Psoas muscle (tissue), 8 donors: ENCODE data around the gene ELOVL1. TPM values are rescaled to one million over a fixed set of nuclear protein-coding genes. Genes with fewer than 3 reads are reported as not detected.
"Not testable (repeated sequence)": the region's sequence is repeated elsewhere in the genome, so short reads cannot be mapped to it uniquely, and the experiment has no call there.

Source experiments
- ATAC-seq, 4 donors: fragments of 200-7000 bp; cut with Tn5 transposase; one replicate each; pipeline ENCODE4 v1.9.1; 2020; ENCODE audit warnings: moderate library complexity in 3 of 4, mild to moderate bottlenecking in 2 of 4
- DNase-seq, 2 donors: peaks; one replicate each; pipeline ENCODE4 v3.0.0-alpha.2; 2020
- H3K27ac ChIP-seq: fragments of 200-600 bp; one replicate; pipeline ENCODE4 v1.8.0; 2022
- H3K27me3 ChIP-seq, 3 donors: fragments of 200-600 bp in 1 of 3; one replicate each; pipeline versions ENCODE4 v1.6.1 to v1.8.0; 2013 to 2022; ENCODE audit warnings: low read length in 2 of 3, mild to moderate bottlenecking in 2 of 3, moderate library complexity in 1 of 3; ENCODE audit not compliant: insufficient read depth in 3 of 3
- H3K36me3 ChIP-seq, 2 donors: fragments of 200-600 bp in 1 of 2; one replicate each; pipeline versions ENCODE4 v1.6.1 to v1.8.0; 2013 to 2022; ENCODE audit warnings: low read depth in 1 of 2, mild to moderate bottlenecking in 1 of 2, moderate library complexity in 1 of 2; ENCODE audit not compliant: insufficient read depth in 1 of 2
- H3K4me1 ChIP-seq: fragments of 200-600 bp; one replicate; pipeline ENCODE4 v1.8.0; 2022
- H3K4me3 ChIP-seq: fragments of 200-600 bp; one replicate; pipeline ENCODE4 v1.8.0; 2022; ENCODE audit warnings: mild to moderate bottlenecking
- H3K9me3 ChIP-seq: fragments of 200-600 bp; one replicate; pipeline ENCODE4 v1.8.0; 2022
- WGBS, 3 donors: extraction: QIAGEN DNeasy Blood & Tissue Kit; methylation state at CpG; one replicate each; pipeline versions ENCODE4 v1.1.6 to v1.1.7; 2013; 5-methylcytosine and 5-hydroxymethylcytosine counted together
- intact Hi-C, 2 donors: fragments of 100-400 bp; cut with DNase I; formaldehyde crosslinking; loops; one replicate each; pipeline versions ENCODE4 v1.11.0 to v1.14.2; 2022
- long read RNA-seq, 2 donors: library from polyadenylated mRNA; unstranded; transcript quantifications; one replicate each; pipeline ENCODE4 v2.0.0, GENCODE V29; 2021
- polyA plus RNA-seq, 3 donors: library from polyadenylated mRNA; stranded (reverse); fragments of 200-250 nt; gene quantifications; one replicate each; pipeline ENCODE4 v1.2.3, GENCODE V29; 2013
- total RNA-seq, 4 donors: library from RNA; stranded (reverse); fragmentation: NEBNext Ultra II Directional in 2 of 4; extraction: Animal tissue kit (Norgen Biotek cat#: 25700) in 2 of 4; gene quantifications; one replicate each; pipeline versions ENCODE4 v1.2.1 to v1.2.4, GENCODE V29; 2021 to 2023
- TF ChIP-seq, protein P1 (sequence below): fragments of 200-600 bp; IDR thresholded peaks from one replicate; pipeline ENCODE4 v1.8.0; 2022; ENCODE audit warnings: antibody characterized with exemption
- donor health status: healthy with polysubstance abuse.
- donor health status: DM: no; HTN: no; CAD: no; lungs with moderate emphysema.
- donor health status: Bipolar disorder and iron deficiency.
- donor health status: healthy.
- donor health status: DM: yes; HTN: yes; CAD: no.
- donor health status: DM: no; HTN: no; CAD: no.
- donor health status: DM: no; HTN: no; CAD: no.
- donor health status: DM: yes; HTN: yes; CAD: no.

The ELOVL1 gene
- total RNA-seq (10 to 100 TPM; 15.9 to 19.2 (median 17.6) TPM), polyA plus RNA-seq (10 to 100 TPM; 28.1 to 68.1 (median 39.2) TPM)
- long read RNA-seq, donor 1, transcript ELOVL1-201 (8 exons, 1,477 nt): major isoform, 9 of 11 reads
- long read RNA-seq, donor 1, partial matches to known transcripts: 0 of 11 reads
- long read RNA-seq, donor 1, other reads (novel, unspliced or antisense): 2 of 11 reads
- long read RNA-seq, donor 2, transcript ELOVL1-201 (8 exons, 1,477 nt): major isoform, 16 of 17 reads
- long read RNA-seq, donor 2, partial matches to known transcripts: 0 of 17 reads
- long read RNA-seq, donor 2, other reads (novel, unspliced or antisense): 1 of 17 reads

DNA sequence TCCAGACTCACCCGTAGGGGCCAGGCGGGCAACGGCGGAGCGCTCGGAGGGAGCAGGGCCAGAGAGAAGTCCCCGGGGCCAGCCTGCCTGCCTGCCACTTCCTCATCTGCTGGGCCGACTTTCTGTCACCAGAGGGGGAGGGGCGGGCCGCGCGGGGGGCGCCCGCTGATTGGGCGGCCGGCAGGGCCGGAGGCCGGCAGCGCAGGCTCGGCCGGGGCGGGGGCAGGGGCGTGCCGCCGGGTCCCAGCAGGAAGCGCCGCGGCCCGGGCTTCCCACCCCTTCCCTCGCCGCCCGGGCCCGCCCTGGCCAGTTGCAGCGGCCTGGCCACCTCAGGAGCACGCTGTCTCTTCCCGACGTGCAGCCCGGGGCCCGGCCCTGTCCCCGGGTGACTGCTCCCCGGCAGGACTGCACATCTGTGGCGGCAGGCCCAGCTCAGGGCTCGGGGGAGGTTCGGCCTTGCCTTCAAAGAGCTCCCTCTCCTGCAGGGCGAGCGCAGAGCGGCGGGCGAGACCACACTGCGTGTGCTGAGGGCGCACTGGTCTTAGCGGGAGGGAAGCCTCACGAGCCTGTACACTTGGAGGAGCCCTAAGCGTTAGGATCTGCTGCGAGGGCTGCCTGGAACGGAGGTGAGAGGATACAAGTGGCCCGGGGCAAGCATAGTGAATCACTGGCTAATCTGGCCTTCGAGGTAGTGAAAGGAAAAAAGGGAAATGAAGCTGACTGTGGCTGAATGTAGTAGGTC is at the start of gene ELOVL1:
Gene ELOVL1, minus strand, starts transcription at position 108 of the 742 bp plus-strand sequence. CDS start 2,402 bp downstream, outside the sequence.
- H3K9me3 ChIP-seq: no peaks in the 10 kb centered on the region
- TF ChIP-seq, protein P1, sequence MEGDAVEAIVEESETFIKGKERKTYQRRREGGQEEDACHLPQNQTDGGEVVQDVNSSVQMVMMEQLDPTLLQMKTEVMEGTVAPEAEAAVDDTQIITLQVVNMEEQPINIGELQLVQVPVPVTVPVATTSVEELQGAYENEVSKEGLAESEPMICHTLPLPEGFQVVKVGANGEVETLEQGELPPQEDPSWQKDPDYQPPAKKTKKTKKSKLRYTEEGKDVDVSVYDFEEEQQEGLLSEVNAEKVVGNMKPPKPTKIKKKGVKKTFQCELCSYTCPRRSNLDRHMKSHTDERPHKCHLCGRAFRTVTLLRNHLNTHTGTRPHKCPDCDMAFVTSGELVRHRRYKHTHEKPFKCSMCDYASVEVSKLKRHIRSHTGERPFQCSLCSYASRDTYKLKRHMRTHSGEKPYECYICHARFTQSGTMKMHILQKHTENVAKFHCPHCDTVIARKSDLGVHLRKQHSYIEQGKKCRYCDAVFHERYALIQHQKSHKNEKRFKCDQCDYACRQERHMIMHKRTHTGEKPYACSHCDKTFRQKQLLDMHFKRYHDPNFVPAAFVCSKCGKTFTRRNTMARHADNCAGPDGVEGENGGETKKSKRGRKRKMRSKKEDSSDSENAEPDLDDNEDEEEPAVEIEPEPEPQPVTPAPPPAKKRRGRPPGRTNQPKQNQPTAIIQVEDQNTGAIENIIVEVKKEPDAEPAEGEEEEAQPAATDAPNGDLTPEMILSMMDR: peak; percentile 19
- peak within 1 kb of the TSS; percentile 81 for H3K4me3 ChIP-seq
- intact Hi-C loops: loop anchor here in 1 of 2 donors (5.0 kb wide), 1 partner anchor 141 kb away; no protein-coding TSS in a partner anchor
- H3K36me3 ChIP-seq: peaks cover 6 to 31% of the 10 kb centered on the region in 2 donors
- DNase-seq (peak; percentile 94 to 96), ATAC-seq (peak; percentile 95 to 97 (median 95))
- H3K27ac ChIP-seq: peak within 1 kb of the TSS; percentile 94
- H3K4me1 ChIP-seq: peaks cover 14% of the 10 kb centered on the region
- no peaks in the 10 kb centered on the region for H3K27me3 ChIP-seq
- 0 to 1% (median 0%) methylated on average over 31 to 58 of the region's 58 CpGs for WGBS, 3 donors

DNA sequence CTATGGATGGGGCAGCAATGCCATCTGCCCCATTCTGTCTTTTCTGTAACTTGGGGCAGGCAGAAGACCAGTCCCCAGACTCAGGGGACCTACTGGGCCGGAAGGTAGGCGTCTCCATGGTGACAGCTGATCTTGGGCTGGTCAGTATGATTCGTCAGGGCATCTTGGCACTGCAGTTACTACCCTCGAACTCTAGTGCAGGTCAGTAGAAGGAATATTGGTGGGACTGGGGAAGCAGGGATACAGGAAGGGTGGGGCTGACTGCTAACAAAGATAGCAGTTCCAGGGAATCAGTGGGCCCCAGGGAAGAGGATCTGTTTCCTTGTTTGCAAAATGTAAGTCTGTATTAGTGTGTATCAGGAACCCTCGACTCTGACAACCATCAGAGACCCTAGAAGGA is 48.1 kb upstream of the ELOVL1 start:
- WGBS, 3 donors: 71 to 81% (median 76%) methylated on average over 5 of the region's 5 CpGs
- TF ChIP-seq, protein P1: no peak
- Histone ChIP-seq H3K4me1 (no peaks in the 10 kb centered on the region), H3K27me3 (no peaks in the 10 kb centered on the region), H3K9me3 (no peaks in the 10 kb centered on the region), H3K36me3 (peaks cover 8 to 79% of the 10 kb centered on the region in 2 donors), H3K4me3 (no peak overlapping the region), H3K27ac (no peak overlapping the region)
- DNase-seq (no peak), ATAC-seq (no peak)
- intact Hi-C loops: loop anchor here (2.0 to 5.0 kb wide), 2 partner anchors 187 to 189 kb away; no protein-coding TSS in a partner anchor

DNA sequence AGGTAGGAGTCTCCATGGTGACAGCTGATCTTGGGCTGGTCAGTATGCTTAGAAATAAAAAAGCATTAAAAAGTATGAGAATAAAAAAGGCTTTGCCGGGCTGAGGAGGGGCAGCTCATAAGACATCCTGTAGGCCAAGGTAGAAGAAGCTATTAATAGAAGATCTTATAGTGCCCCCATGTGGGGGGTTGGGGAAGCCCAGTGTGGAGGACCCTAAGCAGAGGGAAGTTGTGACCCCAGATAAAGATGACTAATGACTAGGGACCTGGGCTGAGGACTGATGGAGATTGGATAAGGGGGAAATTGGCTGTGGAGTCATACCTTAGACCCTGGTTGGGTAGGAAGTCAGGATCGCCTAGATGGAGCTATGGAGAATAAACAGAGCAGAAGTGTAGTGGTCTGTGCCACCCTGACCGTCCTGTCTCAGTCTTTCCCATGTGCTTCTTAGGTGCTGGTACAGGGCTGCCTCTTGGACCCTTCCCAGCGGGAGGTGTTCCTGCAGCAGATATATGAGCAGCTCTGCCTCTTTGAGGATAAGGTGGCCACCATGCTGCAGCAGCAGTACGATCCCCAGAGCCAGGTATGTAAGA is 46.9 kb upstream of the ELOVL1 start:
- 82 to 89% (median 87%) methylated on average over 5 of the region's 5 CpGs for WGBS, 3 donors
- Histone ChIP-seq H3K27ac (no peak overlapping the region), H3K9me3 (no peaks in the 10 kb centered on the region), H3K27me3 (no peaks in the 10 kb centered on the region), H3K36me3 (peaks cover 8 to 78% of the 10 kb centered on the region in 2 donors), H3K4me1 (no peaks in the 10 kb centered on the region), H3K4me3 (no peak overlapping the region)
- ATAC-seq: peak; percentile 68 to 89 (median 82)
- TF ChIP-seq, protein P1: peak; percentile 59
- intact Hi-C loops: loop anchor here (2.0 to 5.0 kb wide), 2 partner anchors 186 to 187 kb away; no protein-coding TSS in a partner anchor
- DNase-seq: peak in 1 of 2 donors; percentile 48

DNA sequence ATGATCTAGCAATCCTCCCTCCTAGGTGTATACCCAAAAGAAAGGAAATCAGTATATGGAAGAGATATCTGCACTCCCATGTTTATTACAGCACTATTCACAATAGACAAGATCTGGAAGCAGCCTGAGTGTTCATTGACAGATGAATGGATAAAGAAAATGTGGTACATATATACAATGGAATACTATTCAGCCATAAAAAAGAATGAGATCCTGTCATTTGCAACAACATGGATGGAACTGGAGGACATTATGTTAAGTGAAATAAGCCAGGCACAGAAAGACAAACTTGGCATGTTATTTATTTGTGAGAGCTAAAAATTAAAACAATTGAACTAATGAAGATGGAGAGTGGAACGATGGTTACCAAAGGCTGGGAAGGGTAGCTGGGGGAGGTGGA is 45.6 kb upstream of the ELOVL1 start:
- H3K4me1 ChIP-seq, H3K4me3 ChIP-seq, H3K27me3 ChIP-seq, H3K27ac ChIP-seq, ATAC-seq, H3K9me3 ChIP-seq, intact Hi-C loops, DNase-seq: not testable (repeated sequence)
- 97 to 100% (median 97%) methylated on average over 1 of the region's 1 CpG for WGBS, 3 donors
- H3K36me3 ChIP-seq: peaks cover 8 to 78% of the 10 kb centered on the region in 2 donors

DNA sequence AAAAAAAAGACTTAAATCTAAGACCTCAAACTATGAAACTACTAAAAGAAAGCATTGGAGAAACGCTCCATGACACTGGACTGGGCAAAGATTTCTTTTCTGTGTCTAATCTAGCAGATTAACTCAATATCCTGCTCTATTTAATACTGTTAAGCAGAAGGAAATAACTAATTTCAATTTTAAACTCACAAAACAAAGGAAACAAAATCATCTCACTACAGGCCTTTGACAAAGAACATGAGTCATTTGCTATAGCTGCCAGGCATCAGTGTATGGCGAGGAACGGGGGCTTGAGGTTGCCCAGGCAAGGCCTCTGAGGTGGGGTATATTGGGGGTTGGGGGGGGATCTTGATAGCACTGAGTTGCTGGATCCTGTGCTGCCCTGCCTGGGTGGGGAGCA is 42.8 kb upstream of the ELOVL1 start:
- ATAC-seq (no peak), DNase-seq (no peak)
- H3K36me3 ChIP-seq: peaks cover 10 to 78% of the 10 kb centered on the region in 2 donors
- no peak overlapping the region for H3K27ac ChIP-seq
- TF ChIP-seq, protein P1: no peak
- WGBS, 3 donors: 83 to 98% (median 97%) methylated on average over 3 of the region's 3 CpGs
- no peaks in the 10 kb centered on the region for H3K4me1 ChIP-seq
- intact Hi-C loops: no loop called here
- no peaks in the 10 kb centered on the region for H3K27me3 ChIP-seq
- H3K9me3 ChIP-seq: no peaks in the 10 kb centered on the region
- H3K4me3 ChIP-seq: no peak overlapping the region
